NCI-H510A treated with DMSO at 0.1 percent for 48 hours (cell line): ENCODE data around the gene FLT4.

ENCODE experiments used
- DNase-seq: peaks from one replicate; lab custom pipeline; 2025; lab: John Stamatoyannopoulos, UW

FLT4 gene

GRCh38 chr5:180642181-180642775, 7.1 kb downstream of the FLT4 start:
- DNase-seq = no peak

- no peak for DNase-seq
Observed at GRCh38 chr5:180641566-180641900, 7.9 kb downstream of the FLT4 start.

- no peak for DNase-seq
Observed at GRCh38 chr5:180640861-180641565, 8.4 kb downstream of the FLT4 start.

- no peak for DNase-seq
Observed at GRCh38 chr5:180640611-180640860, 8.9 kb downstream of the FLT4 start.

- no peak for DNase-seq
Observed at GRCh38 chr5:180639741-180640610, 9.4 kb downstream of the FLT4 start.

- DNase-seq = no peak
Observed at GRCh38 chr5:180639287-180639686, 10.1 kb downstream of the FLT4 start.

GRCh38 chr5:180637962-180638680, 11.3 kb downstream of the FLT4 start:
- no peak for DNase-seq

- DNase-seq = no peak
Observed at GRCh38 chr5:180636403-180637075, 12.9 kb downstream of the FLT4 start.

GRCh38 chr5:180636016-180636402, 13.4 kb downstream of the FLT4 start:
- DNase-seq = no peak

- no peak for DNase-seq
Observed at GRCh38 chr5:180633283-180634177, 15.9 kb downstream of the FLT4 start.

GRCh38 chr5:180632768-180633167, 16.6 kb downstream of the FLT4 start:
- no peak for DNase-seq

GRCh38 chr5:180631549-180632383, 17.6 kb downstream of the FLT4 start:
- DNase-seq = peak; percentile 70

GRCh38 chr5:180630426-180630825, 19.0 kb downstream of the FLT4 start:
- no peak for DNase-seq

- no peak for DNase-seq
Observed at GRCh38 chr5:180629831-180630382, 19.5 kb downstream of the FLT4 start.

GRCh38 chr5:180628827-180629750, 20.3 kb downstream of the FLT4 start:
- no peak for DNase-seq

GRCh38 chr5:180628211-180628610, 21.2 kb downstream of the FLT4 start:
- DNase-seq = no peak

GRCh38 chr5:180627386-180628120, 21.8 kb downstream of the FLT4 start:
- no peak for DNase-seq
